Measurements from ENCODE around the gene ARL5B. TPM values are rescaled to one million over a fixed set of nuclear protein-coding genes. Genes with fewer than 3 reads are reported as not detected.
A peak's percentile ranks its signal among the peaks of the same experiment; 100 is the strongest.

The ARL5B gene
- total RNA-seq, 1 experiment from 2014 or later: 8.7 TPM

- DNase-seq (ENCODE audit: low read depth): no peak
Observed at GRCh38 chr10:18658271-18659124, 733 bp upstream of the ARL5B start.

GRCh38 chr10:18659819-18660535, 746 bp downstream of the ARL5B start:
- peak; percentile 49 for DNase-seq (ENCODE audit: low read depth)

GRCh38 chr10:18660816-18661431, 1.7 kb downstream of the ARL5B start:
- no peak for DNase-seq (ENCODE audit: low read depth)

DNA sequence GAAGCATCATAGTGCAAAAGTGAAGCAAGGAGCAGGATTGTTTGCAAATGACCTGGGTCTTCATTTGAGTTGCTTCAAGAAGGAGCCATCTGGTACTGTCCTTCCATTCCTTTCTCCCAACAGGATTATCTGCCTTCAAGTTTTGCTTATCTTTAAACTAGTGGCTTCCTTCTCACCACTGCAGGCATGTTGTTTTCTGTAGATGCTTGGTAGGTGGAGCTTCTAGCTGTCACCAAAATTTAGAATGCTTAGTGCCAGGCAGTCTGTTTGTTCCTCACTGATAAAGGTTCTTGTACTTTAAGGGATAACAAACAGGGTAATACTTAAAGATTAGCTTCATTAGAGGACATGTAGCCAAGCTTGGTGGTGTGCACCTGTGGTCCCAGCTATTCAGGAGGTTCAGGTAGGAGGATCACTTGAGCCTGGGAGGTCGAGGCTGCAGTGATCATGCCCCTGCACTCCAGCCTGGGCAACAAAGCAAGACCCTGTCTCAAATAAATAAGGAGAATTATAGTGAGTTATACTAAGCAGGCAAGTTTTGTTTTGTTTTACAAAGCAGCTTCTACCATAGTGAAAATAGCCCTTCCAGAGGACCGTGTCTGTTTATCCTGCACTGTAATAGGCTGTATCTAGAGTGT, 5.7 kb downstream of the ARL5B start:
- no peak for DNase-seq (ENCODE audit: low read depth)

- DNase-seq (ENCODE audit: low read depth): no peak
Observed at GRCh38 chr10:18665815-18666558, 6.8 kb downstream of the ARL5B start.

- peak; percentile 61 for DNase-seq (ENCODE audit: low read depth)
Observed at GRCh38 chr10:18666810-18667209, 7.6 kb downstream of the ARL5B start.

DNA sequence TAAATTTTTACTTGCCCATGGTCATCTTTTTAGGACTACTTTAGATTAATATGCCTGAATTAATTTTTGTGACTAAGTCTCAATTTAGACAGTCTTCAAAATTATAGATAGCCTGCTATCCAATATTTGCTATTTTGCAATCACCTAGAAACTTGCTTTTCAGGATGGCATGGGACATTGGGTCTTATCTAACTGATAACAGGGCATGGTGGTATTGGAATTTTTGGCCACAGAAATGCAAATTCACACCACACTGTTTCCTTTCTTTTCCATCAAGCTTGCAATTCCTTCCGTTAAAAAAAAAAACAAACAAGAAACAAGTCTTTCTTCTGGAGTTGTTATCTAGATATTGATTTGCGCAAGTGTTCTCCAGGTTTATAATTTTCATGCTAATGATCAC, 8.8 kb downstream of the ARL5B start:
- DNase-seq (ENCODE audit: low read depth): no peak

- DNase-seq (ENCODE audit: low read depth): no peak
Observed at GRCh38 chr10:18675086-18675801, 16.0 kb downstream of the ARL5B start.

DNA sequence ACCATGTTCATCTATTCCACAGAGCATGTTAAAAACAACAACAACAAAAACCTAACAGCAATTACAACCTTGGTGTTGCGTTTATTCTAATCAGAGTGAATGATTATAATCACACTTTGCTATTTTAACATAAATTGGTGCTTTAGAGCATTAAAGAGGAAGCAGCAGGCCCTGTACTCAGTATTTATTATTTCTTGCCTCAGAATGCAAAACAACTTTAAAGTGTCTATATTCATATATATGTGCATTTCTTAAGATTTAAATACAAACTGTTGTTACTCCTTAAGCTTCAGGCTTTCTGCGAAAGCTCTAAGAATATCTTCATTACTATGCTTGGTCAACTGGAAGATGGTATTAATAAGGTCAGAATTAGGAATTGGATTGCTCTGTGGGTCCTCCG, 21.5 kb downstream of the ARL5B start:
- DNase-seq (ENCODE audit: low read depth): no peak

DNA sequence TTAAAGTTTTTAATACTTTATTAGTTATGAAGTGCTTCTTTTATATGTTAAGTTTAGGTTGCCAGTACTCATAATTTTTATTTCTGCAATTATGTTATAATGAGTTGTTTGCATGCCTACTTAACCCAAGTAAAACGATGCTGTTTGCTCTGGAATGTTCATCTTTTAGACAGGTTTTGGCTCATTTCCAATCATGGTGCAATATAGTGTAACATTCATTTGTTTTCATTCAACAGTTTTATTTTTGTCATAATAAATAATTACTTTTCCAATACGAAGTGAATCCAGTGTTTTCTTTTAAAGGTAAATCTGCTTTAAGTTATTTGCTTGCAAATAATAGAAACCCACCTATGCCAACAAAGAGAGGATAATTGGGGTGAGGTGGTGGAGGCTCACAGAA, 22.1 kb downstream of the ARL5B start:
- peak; percentile 26 for DNase-seq (ENCODE audit: low read depth)

GRCh38 chr10:18681971-18682411, 22.8 kb downstream of the ARL5B start:
- DNase-seq (ENCODE audit: low read depth): peak; percentile 70

DNA sequence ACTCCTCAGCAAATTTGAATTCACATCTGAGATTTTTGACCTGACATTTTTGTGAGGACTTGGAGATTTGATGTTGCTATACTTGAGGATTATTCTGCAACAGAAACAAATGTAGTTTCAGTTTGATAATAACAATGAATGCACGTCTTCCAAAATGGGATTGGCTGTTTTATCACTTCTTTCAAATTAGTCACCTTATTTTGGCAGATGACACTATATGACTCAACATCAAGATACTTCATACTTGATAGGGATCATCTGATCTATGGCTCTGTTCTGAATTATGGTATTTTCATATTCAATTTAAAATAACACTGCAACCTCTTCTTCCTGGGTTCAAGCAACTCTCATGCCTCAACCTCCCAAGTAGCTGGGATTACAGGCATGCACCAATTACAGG, 24.2 kb downstream of the ARL5B start:
- DNase-seq (ENCODE audit: low read depth): peak; percentile 45

DNA sequence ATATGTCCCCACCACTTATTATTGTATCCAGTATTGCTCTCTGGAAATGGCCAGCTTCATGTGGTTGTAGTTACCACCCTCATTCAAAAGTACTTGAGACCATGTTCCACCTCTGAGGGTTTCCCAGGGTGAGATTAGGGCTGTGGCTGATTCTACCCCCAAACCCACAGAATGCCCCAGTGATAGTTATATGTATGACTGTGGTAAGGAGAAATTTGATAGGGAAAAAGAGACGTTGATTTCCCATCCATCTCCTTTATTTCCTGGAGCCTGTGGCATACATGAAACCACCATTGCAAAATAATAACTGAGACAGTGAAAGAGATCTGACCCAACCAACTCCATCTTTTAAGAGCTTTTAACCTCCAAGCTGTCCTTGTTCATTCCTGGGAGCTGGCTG, 25.2 kb downstream of the ARL5B start:
- no peak for DNase-seq (ENCODE audit: low read depth)

DNA sequence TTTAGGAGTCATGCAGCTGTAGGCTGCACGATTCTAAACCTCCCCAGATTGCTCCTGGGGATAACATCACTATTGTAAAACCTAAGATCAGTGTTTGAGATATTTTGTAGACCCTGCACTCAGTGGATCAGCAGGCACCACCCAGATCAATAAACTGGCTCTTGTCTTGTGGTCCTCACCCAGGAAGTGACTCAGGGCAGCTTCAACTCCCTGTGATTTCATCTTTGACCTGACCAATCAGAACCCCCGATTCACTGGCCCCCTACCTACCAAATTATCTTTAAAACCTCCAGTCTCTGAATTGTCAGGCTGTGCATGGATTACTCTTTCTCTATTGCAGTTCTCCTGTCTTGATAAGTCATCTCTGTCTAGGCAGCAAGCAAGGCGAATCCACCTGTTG, 25.7 kb downstream of the ARL5B start:
- DNase-seq (ENCODE audit: low read depth): no peak

GRCh38 chr10:18685555-18685954, 26.3 kb downstream of the ARL5B start:
- no peak for DNase-seq (ENCODE audit: low read depth)

GRCh38 chr10:18687195-18687594, 28.0 kb downstream of the ARL5B start:
- DNase-seq (ENCODE audit: low read depth): no peak

- no peak for DNase-seq (ENCODE audit: low read depth)
Observed at GRCh38 chr10:18687706-18688105, 28.5 kb downstream of the ARL5B start.

DNA sequence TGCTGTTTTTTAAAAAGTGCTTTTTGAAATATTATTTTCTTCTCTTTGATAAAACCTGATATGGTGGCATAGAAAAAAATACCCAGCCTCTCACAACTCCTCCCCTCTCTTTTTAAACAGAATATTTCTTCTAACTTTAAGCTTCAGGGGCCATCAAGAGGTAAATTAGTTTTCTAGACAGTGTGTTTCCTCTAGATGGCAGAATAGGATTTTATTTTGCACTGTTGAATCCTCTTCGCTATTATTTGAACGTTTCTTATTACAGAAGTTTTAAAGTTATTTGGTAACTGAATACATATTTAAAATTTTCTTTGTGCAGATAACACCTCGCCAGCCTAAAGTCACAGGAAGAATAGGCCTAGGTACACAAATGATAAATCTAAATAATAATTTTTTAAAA, 30.3 kb downstream of the ARL5B start:
- peak; percentile 21 for DNase-seq (ENCODE audit: low read depth)

GRCh38 chr10:18690541-18690940, 31.3 kb downstream of the ARL5B start:
- DNase-seq (ENCODE audit: low read depth): no peak

Data from M059J (cell line).